Measurements from ENCODE around the gene MYMX. TPM values are rescaled to one million over a fixed set of nuclear protein-coding genes. Genes with fewer than 3 reads are reported as not detected.

Gene MYMX
- total and polyA plus RNA-seq, 4 donors, result 0.14 TPM; not detected in 3

DNA sequence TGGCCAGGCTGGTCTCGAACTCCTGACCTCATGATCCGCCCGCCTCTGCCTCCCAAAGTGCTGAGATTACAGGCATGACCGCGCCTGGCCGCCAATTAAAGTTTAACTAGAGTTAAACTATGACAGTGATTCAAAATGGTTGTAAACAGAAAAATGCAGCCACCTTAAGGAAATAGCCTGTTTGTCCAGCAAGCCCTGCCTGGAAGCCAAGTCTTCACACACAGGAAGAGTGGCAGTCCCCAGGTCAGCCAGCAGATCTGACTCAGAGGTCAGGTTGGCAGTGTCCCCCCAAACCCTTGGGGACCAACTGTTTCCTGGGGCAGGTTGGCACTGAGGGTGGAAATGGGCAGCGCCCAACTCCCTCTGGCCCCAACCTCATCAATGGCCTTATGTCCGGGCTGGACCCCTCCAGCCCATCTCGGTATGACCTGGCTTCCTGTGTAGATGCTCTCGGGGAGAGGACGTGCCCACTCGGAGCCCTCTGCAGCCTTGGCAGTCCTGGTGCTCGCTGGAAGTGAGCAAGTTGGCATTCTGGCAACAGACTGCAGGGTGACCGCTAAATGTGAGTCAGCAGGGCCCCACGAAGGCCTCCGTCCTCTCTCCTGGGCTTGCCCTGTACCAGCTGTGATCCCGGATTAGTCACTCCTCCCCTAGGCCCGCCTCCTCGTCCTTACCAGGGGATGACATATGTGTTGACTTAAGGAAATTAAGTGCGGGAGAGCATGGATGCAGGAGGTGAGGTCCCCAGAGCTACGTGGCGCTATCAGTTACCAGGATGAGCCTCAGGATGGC lies 20.5 kb downstream of the MYMX start:
- DNase-seq (ENCODE audit: low spot score), result peak; percentile 83
- H3K4me3 ChIP-seq (ENCODE audit: low read depth in 1 of 3, low read length in 3 of 3), result peak overlapping the region; percentile 49 to 71 (median 49)
- peak overlapping the region; percentile 75 for H3K9ac ChIP-seq (ENCODE audit: low read depth in 1 of 2, low read length in 2 of 2)
- H3K36me3 ChIP-seq (ENCODE audit: control insufficient read depth in 4 of 4, insufficient read depth in 3 of 4, low read depth in 1 of 4, low read length in 3 of 4), result no peaks in the 10 kb centered on the region
- no peaks in the 10 kb centered on the region for H3K9me3 ChIP-seq (ENCODE audit: control insufficient read depth in 4 of 4, low read length in 3 of 4)
- TF ChIP-seq FOXA2 (IDR thresholded peaks at IDR 0.05) (peak; percentile 92), HNF4G (IDR thresholded peaks at IDR 0.05) (no peak), RAD21 (IDR thresholded peaks at IDR 0.05) (no peak), GABPA (IDR thresholded peaks at IDR 0.05 in 1 of 2, conservative IDR thresholded peaks at IDR 0.05 in 1 of 2) (no peak), EGR1 (IDR thresholded peaks at IDR 0.05; ENCODE audit: low read depth in 2 of 2) (no peak), YY1 (IDR thresholded peaks at IDR 0.05) (peak; percentile 68), NR2F2 (IDR thresholded peaks at IDR 0.05) (peak; percentile 27), TAF1 (conservative IDR thresholded peaks at IDR 0.05) (no peak), HNF4A (conservative IDR thresholded peaks at IDR 0.05) (peak; percentile 21 to 44), FOXA1 (IDR thresholded peaks at IDR 0.05) (peak; percentile 79), RXRA (IDR thresholded peaks at IDR 0.05) (peak; percentile 51 to 73), SP1 (IDR thresholded peaks at IDR 0.05) (peak; percentile 61), JUND (IDR thresholded peaks at IDR 0.05) (peak; percentile 87 to 95)
- TF ChIP-seq, protein P1, sequence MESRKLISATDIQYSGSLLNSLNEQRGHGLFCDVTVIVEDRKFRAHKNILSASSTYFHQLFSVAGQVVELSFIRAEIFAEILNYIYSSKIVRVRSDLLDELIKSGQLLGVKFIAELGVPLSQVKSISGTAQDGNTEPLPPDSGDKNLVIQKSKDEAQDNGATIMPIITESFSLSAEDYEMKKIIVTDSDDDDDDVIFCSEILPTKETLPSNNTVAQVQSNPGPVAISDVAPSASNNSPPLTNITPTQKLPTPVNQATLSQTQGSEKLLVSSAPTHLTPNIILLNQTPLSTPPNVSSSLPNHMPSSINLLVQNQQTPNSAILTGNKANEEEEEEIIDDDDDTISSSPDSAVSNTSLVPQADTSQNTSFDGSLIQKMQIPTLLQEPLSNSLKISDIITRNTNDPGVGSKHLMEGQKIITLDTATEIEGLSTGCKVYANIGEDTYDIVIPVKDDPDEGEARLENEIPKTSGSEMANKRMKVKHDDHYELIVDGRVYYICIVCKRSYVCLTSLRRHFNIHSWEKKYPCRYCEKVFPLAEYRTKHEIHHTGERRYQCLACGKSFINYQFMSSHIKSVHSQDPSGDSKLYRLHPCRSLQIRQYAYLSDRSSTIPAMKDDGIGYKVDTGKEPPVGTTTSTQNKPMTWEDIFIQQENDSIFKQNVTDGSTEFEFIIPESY (IDR thresholded peaks at IDR 0.05), result peak; percentile 44
- TF ChIP-seq, protein P2, sequence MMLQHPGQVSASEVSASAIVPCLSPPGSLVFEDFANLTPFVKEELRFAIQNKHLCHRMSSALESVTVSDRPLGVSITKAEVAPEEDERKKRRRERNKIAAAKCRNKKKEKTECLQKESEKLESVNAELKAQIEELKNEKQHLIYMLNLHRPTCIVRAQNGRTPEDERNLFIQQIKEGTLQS (IDR thresholded peaks at IDR 0.05), result peak; percentile 72
- TF ChIP-seq, protein P3, sequence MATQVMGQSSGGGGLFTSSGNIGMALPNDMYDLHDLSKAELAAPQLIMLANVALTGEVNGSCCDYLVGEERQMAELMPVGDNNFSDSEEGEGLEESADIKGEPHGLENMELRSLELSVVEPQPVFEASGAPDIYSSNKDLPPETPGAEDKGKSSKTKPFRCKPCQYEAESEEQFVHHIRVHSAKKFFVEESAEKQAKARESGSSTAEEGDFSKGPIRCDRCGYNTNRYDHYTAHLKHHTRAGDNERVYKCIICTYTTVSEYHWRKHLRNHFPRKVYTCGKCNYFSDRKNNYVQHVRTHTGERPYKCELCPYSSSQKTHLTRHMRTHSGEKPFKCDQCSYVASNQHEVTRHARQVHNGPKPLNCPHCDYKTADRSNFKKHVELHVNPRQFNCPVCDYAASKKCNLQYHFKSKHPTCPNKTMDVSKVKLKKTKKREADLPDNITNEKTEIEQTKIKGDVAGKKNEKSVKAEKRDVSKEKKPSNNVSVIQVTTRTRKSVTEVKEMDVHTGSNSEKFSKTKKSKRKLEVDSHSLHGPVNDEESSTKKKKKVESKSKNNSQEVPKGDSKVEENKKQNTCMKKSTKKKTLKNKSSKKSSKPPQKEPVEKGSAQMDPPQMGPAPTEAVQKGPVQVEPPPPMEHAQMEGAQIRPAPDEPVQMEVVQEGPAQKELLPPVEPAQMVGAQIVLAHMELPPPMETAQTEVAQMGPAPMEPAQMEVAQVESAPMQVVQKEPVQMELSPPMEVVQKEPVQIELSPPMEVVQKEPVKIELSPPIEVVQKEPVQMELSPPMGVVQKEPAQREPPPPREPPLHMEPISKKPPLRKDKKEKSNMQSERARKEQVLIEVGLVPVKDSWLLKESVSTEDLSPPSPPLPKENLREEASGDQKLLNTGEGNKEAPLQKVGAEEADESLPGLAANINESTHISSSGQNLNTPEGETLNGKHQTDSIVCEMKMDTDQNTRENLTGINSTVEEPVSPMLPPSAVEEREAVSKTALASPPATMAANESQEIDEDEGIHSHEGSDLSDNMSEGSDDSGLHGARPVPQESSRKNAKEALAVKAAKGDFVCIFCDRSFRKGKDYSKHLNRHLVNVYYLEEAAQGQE (IDR thresholded peaks at IDR 0.05), result peak; percentile 84
- TF ChIP-seq, protein P4, sequence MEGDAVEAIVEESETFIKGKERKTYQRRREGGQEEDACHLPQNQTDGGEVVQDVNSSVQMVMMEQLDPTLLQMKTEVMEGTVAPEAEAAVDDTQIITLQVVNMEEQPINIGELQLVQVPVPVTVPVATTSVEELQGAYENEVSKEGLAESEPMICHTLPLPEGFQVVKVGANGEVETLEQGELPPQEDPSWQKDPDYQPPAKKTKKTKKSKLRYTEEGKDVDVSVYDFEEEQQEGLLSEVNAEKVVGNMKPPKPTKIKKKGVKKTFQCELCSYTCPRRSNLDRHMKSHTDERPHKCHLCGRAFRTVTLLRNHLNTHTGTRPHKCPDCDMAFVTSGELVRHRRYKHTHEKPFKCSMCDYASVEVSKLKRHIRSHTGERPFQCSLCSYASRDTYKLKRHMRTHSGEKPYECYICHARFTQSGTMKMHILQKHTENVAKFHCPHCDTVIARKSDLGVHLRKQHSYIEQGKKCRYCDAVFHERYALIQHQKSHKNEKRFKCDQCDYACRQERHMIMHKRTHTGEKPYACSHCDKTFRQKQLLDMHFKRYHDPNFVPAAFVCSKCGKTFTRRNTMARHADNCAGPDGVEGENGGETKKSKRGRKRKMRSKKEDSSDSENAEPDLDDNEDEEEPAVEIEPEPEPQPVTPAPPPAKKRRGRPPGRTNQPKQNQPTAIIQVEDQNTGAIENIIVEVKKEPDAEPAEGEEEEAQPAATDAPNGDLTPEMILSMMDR (IDR thresholded peaks at IDR 0.05; ENCODE audit: low read depth, low read length, missing input control), result no peak
- TF ChIP-seq, protein P5, sequence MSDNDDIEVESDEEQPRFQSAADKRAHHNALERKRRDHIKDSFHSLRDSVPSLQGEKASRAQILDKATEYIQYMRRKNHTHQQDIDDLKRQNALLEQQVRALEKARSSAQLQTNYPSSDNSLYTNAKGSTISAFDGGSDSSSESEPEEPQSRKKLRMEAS (IDR thresholded peaks at IDR 0.05), result peak; percentile 57
- WGBS, result 9% methylated on average over 22 of the region's 22 CpGs
- peak overlapping the region; percentile 97 to 99 for H3K27ac ChIP-seq (ENCODE audit: low read depth in 1 of 2, low read length in 2 of 2)
- peaks cover 16 to 46% (median 38%) of the 10 kb centered on the region in 4 donors for H3K4me1 ChIP-seq (ENCODE audit: control insufficient read depth in 4 of 4, insufficient read depth in 4 of 4, low read length in 3 of 4)
- no peaks in the 10 kb centered on the region for H3K27me3 ChIP-seq (ENCODE audit: control insufficient read depth in 4 of 4, insufficient read depth in 4 of 4, low read length in 3 of 4)

Data from liver (tissue), 9 donors.